Left cardiac atrium (tissue), 4 donors: ENCODE measurements around the gene OTOP3. TPM values are rescaled to one million over a fixed set of nuclear protein-coding genes. Genes with fewer than 3 reads are reported as not detected.

Experiments
- ATAC-seq, 2 donors: fragments of 200-7000 bp; cut with Tn5 transposase; one replicate each; pipeline ENCODE4 v1.9.1; 2020; ENCODE audit warnings: mild to moderate bottlenecking in 2 of 2, moderate library complexity in 2 of 2
- DNase-seq: peaks from one replicate; pipeline ENCODE4 v3.0.0-alpha.2; 2020
- intact Hi-C, 2 donors: fragments of 100-400 bp; cut with DNase I; formaldehyde crosslinking; loops; one replicate each; pipeline versions ENCODE4 v1.14.1 to v1.15.1; 2022 to 2023
- total RNA-seq, 2 donors: library from RNA; stranded (reverse); fragmentation: NEBNext Ultra II Directional; extraction: Animal tissue kit (Norgen Biotek cat#: 25700); gene quantifications; one replicate each; pipeline ENCODE4 v1.2.1, GENCODE V29; 2021
- donor health status: DM: no; HTN: yes; CAD: no.
- donor health status: DM: no; HTN: yes; CAD: no; lungs with severe emphysema.
- donor health status: DM: yes; HTN: yes; CAD: no.
- donor health status: Dilated cardiomyopathy.

Gene OTOP3
- total RNA-seq, 2 donors from 2014 or later, result not detected

DNA sequence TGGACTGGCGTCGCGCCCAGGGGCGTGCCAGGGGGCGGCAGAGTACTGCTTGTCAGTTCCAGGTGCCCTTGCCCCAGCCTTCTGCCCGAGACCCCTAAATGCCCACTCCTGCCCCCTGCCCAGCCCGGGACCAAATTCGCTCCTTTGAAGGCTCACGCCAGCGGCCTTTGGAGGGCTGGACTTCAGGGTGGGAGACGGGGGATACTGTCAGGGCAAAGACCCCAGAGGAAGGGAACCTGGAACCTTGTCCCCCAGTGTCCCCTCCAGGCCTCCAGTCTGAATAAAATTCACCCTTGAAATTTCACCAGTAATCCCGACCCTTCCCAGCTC is 737 bp downstream of the OTOP3 start:
- DNase-seq, result no peak
- intact Hi-C loops, result no loop called here
- no peak for ATAC-seq

DNA sequence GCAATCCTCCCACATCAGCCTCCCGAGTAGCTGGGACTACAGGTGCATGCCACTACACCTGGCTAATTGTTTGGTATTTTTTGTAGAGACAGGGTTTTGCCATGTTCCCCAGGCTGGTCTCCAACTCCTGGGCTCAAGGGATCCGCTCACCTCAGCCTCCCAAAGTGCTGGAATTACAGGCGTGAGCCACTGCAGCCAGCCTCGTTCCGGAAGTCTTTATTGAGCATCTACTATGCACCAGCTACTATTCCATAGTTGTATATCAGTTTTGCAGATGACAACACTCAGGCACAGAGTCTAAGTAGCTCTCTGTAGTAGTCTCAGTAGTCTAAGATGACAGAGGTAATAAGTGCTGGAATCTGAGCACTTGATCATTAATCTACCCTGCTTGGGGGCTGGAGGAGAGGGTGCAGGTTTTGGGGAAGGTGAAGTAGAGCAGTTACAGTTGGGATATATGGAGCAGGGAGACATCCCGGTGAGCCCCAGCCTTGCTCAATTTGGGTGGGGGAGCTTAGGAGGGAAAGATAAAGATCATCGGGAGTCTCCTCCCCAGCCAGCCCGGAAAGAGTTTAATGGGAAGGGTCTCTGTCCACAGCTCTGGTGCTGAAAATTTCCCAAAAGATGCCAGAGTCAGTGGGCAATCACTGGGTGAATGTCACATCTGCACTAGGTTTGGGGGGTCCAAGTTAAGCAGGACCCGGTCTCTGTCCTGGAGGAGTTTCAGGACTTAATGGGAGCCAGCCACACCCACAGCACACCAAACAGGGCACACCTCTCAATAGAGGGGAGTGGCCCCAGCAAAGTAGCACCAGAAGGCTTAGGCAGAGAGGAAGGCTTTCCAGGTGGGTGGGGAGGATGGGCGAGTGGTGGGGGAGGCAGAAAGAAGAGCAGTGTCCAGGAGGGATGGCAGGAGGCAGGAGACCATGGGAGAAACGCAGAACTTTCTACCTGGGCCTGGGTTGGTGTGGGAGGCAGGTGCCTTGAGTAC is 1.7 kb downstream of the OTOP3 start:
- DNase-seq, result no peak
- ATAC-seq, result no peak
- intact Hi-C loops, result no loop called here

- intact Hi-C loops, result no loop called here
- no peak for ATAC-seq
- DNase-seq, result no peak
Observed at GRCh38 chr17:74938194-74938950, 2.7 kb downstream of the OTOP3 start.

- intact Hi-C loops, result no loop called here
- DNase-seq, result no peak
- no peak for ATAC-seq
Observed at GRCh38 chr17:74939534-74939933, 3.8 kb downstream of the OTOP3 start.

- DNase-seq (no peak), ATAC-seq (no peak)
- intact Hi-C loops, result no loop called here
Observed at GRCh38 chr17:74941128-74941725, 5.5 kb downstream of the OTOP3 start.

DNA sequence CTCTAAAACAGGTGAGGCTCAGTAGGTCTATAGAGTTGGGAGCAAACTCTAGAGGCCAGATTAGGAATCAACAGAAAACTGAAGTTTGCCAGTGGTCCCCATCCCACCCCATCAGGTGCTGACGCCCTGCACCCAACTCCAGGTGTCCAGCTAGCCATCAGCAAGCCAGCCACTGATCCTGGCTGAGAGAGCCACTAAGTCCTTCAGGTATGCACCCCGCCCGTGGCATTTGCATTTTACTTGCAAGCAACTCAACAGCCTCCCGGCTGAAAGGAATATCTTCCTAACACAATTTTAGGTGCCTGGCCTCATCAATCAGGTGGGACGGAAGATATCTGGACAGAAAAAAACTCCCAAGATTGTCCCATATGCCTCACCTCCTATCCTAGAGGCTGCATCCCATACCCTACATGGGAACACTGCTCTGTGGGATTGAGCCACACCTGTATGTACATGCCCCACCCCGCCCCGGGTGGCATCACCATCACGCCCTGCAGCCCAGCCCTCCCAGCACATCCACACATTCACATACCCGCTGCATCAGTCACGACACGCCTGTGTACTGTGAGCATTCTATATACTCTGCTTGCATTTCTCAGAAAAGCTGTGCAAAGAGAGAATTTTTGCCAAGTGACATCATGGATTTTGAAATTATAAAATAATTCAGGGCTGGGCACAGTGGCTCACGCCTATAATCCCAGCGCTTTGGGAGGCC is 8.3 kb downstream of the OTOP3 start:
- DNase-seq (no peak), ATAC-seq (no peak)
- intact Hi-C loops, result no loop called here

DNA sequence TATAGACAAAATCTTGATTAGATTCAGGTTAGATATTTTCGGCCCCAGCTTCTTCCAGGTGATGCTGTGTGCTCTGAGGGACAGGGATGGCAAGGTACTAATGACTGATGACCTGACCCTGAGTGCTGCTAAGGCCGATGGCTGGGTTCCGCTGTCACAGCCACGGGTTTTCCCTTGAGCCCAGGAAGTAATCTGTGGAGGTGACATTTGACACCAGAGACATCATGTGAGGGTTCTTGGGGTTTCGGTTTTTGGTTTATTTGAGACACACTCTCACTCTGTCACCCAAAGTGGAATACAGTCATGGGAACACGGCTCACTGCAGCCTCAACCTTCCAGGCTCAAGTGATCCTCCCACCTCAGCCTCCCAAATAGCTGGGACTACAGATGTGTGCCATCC is 9.8 kb downstream of the OTOP3 start:
- DNase-seq, result no peak
- intact Hi-C loops, result no loop called here
- ATAC-seq, result no peak

- ATAC-seq, result no peak
- no peak for DNase-seq
- intact Hi-C loops, result no loop called here
Observed at GRCh38 chr17:74946641-74947040, 10.9 kb downstream of the OTOP3 start.

DNA sequence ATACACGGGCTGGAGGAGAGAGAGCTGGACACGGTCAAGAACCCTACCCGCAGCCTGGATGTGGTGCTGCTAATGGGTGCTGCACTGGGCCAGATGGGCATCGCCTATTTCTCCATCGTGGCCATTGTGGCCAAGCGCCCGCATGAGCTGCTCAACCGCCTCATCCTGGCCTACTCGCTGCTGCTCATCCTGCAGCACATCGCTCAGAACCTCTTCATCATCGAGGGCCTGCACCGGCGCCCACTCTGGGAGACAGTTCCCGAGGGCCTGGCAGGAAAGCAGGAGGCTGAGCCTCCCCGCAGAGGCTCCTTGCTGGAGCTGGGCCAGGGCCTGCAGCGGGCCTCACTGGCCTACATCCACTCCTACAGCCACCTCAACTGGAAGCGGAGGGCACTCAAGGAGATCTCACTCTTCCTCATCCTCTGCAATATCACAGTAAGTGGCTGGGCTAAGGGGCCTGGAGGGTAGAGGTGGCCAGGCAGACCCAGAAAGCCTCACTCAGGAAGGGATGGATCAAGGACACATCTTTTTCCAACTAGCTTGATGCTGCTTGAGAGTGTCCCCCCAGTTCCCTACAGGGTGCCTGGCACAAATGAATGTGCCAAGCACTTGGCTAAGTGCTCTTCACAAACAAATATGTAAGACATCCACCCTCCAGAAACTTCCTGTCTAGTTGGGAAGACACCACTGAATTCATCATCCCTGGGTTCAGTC is 11.5 kb downstream of the OTOP3 start:
- intact Hi-C loops, result no loop called here
- no peak for ATAC-seq
- no peak for DNase-seq

DNA sequence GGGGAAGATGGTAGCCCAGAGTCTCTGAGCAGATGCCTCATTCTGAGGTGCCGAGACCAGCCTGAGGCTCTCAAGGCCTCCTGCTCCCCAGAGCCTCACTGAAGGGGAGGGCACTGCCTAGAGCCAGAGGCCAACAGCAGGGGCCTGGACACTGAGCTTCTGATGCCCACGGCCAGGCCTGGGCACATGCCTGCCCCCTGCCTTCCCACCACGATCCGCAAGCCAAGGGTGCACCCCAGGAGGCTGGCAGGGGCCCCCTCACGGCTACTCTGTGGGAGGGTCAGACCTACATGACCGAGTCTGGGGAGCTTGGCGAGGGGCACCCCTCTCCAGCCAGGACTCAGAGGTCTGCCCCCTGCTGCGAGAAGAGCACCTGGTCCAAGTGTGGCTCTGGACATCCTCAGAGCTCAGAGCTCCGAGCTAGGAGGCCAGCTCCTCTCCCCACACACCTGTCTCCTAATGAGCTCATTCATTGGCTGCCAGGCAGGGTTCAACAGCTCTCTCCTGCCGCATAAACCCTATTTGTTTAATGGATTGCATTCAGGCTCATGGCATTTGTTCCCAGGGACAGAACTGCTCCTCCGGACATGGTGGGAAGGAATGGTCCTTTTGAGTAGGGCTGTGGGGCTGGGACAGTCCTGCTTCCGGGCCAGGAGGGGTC is 13.9 kb downstream of the OTOP3 start:
- DNase-seq, result no peak
- intact Hi-C loops, result loop anchor here (10.0 kb wide), 1 partner anchor 155 kb away; no protein-coding TSS in a partner anchor
- no peak for ATAC-seq

- no peak for ATAC-seq
- intact Hi-C loops, result loop anchor here (10.0 kb wide), 1 partner anchor 155 kb away; no protein-coding TSS in a partner anchor
- DNase-seq, result no peak
Observed at GRCh38 chr17:74950207-74950606, 14.5 kb downstream of the OTOP3 start.

GRCh38 chr17:74951065-74951464 is 15.4 kb downstream of the OTOP3 start:
- no peak for DNase-seq
- intact Hi-C loops, result loop anchor here (10.0 kb wide), 1 partner anchor 156 kb away; no protein-coding TSS in a partner anchor
- ATAC-seq, result no peak

- DNase-seq (no peak), ATAC-seq (no peak)
- intact Hi-C loops, result loop anchor here (10.0 kb wide), 1 partner anchor 157 kb away; no protein-coding TSS in a partner anchor
Observed at GRCh38 chr17:74951680-74952421, 16.2 kb downstream of the OTOP3 start.

- intact Hi-C loops, result loop anchor here (10.0 kb wide), 1 partner anchor 158 kb away; no protein-coding TSS in a partner anchor
- DNase-seq (no peak), ATAC-seq (no peak)
Observed at GRCh38 chr17:74952431-74953133, 16.9 kb downstream of the OTOP3 start.

GRCh38 chr17:74953134-74953687 is 17.5 kb downstream of the OTOP3 start:
- intact Hi-C loops, result loop anchor here (10.0 kb wide), 1 partner anchor 158 kb away; no protein-coding TSS in a partner anchor
- no peak for ATAC-seq
- no peak for DNase-seq

DNA sequence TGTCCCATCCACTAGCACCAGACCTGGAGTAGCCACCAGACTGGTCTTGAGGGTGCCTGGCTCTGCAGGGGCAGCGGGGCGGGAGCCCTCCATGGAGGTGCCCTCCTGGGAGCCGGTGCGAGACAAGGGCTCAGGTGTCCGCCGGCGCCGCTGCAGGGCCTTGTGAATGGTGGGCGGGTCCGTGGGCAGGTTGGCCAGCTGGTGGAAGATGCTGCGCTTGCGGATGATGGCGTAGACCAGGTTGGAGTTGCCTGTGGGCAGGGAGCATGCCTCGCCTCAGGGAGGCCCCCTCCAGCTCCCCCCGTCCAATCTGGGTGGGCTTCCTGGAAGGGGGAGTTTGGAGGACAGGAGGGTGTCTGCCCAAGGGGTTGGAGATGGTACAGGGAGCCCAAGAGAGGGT is 18.4 kb downstream of the OTOP3 start:
- DNase-seq (no peak), ATAC-seq (no peak)
- intact Hi-C loops, result loop anchor here (10.0 kb wide), 1 partner anchor 159 kb away; no protein-coding TSS in a partner anchor
